IPS-NIHi11 (cell line): ENCODE measurements around the gene DTHD1.
A peak's percentile ranks its signal among the peaks of the same experiment; 100 is the strongest.

ENCODE experiments used
- DNase-seq: peaks from one replicate; pipeline ENCODE4 v3.0.0; 2012; ENCODE audit warnings: mixed read lengths, low spot score

The DTHD1 gene

DNA sequence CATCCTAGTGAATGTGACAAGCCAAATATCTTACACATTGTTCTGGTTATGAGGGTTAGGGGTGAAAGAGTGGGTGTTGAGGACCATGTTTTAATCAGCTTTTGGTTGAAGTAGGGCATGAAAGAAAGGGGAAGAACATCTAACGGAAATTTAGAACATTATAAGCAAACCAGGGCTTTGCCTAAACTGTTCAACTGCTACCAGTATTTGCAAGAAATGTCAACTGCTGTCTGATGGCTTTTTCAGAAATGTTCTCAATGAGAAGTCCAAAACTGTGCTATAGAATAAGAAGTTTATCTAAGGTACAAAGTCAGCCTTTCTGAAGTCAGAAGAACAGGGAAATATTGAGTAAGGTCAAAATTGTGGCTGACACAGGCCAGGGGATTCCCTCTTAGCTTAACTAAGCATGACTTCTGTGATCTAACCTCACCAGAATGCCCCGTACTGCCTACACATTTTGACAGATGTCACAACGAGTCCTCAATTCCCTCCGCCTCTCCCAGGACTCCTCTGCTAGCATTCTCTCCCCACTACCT, 67.1 kb downstream of the DTHD1 start:
- DNase-seq: no peak

- no peak for DNase-seq
Observed at GRCh38 chr4:36349938-36350549, 68.6 kb downstream of the DTHD1 start.

DNA sequence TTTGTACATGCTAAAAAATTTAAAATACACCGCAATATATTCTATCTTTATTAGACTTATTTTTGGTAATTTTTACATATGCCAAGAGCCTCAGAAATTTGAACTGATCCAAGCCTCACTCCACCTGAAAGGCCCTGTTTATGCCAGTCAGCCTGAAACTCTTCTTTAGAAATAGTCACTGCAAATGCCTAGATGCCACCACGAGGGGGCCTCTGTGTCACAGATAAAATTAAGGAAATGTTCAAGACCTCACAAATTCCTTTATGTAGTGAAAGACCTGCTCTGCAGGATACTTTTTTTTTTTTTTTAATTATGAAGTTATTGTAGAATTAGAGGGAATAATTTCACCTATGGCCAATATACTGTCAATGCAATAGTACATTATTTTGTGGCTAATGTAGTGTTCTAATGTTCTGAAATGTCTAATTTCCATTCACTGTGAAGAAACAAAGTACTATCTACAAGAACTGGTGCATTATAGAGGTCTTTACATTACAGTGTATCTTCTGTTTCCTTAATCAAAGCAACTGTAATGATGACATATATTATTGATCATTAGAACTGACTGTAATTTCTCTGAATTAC, 69.8 kb downstream of the DTHD1 start:
- DNase-seq: peak; percentile 40

GRCh38 chr4:36353998-36354397, 72.6 kb downstream of the DTHD1 start:
- DNase-seq: no peak

- no peak for DNase-seq
Observed at GRCh38 chr4:36358173-36358572, 76.8 kb downstream of the DTHD1 start.

GRCh38 chr4:36360755-36361154, 79.3 kb downstream of the DTHD1 start:
- DNase-seq: no peak

GRCh38 chr4:36363024-36363423, 81.6 kb downstream of the DTHD1 start:
- DNase-seq: no peak

DNA sequence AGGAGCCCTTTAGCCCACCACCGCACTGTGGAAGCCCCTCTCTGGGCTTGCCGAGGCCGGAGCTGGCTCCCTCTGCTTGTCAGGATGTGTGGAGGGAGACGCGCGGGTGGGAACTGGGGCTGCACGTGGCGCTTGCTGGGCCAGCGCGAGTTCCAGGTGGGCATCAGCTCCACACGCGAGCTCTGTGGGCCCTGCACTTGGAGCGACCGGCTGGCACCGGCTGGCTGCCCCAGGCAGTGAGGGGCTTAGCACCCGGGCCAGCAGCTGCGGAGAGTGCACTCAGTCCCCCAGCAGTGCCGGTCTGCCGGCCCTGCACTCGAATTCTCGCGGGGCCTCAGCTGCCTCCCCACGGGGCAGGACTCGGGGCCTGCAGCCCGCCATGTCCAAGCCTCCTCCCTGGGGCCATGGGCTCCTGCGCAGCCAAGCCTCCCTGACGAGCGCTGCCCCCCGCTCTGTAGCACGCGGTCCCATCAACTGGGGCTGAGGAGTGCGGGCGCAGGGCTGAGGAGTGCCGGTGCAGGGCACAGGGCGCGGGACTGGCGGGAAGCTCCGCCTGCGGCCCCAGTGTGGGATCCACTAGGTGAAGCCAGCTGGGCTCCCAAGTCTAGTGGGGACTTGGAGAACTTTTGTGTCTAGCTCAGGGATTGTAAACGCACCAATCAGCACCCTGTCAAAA, 93.6 kb downstream of the DTHD1 start:
- DNase-seq: no peak

- no peak for DNase-seq
Observed at GRCh38 chr4:36385951-36386571, 104.6 kb downstream of the DTHD1 start.

GRCh38 chr4:36386691-36387090, 105.3 kb downstream of the DTHD1 start:
- DNase-seq: no peak

GRCh38 chr4:36388710-36389109, 107.3 kb downstream of the DTHD1 start:
- DNase-seq: no peak

GRCh38 chr4:36391411-36391810, 110.0 kb downstream of the DTHD1 start:
- no peak for DNase-seq

DNA sequence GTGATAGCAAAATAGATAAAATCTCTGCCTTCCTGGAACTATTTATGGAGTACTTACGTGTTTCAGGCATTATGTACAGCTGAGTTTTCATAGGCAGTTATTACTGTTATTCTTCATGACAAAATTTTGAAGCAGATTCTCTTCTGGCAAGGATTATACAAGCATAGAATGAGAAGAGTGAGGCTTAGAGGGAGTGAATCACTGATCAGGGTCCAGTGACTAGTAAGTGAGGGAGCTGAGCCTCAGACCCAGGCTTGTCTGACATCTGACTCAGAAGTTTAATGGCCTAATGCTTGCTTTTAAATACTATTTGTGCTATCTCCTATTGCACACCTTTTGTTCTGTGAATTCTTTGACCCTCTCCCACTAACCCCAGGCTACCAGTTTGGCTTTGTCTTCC, 110.6 kb downstream of the DTHD1 start:
- DNase-seq: no peak

DNA sequence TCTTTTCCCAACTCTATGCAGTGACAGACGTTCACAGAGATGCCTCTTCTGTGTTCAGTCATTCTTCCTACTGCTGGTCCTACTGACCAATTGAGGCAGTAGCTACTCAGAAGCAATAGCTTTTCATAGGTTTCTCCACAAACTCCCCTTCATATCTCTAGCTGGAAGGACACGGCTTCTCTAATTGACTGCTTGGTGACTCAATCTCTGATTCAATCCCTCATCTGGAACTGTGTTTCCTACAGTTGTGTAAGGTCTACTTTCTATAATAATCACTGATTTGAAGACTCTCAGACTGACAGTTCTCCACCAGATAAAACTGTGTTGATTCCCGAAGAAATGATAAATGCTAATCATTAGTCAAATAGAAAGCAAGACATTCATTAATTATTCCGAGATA, 111.5 kb downstream of the DTHD1 start:
- no peak for DNase-seq
